ENCODE results near the gene EML1. TPM values are rescaled to one million over a fixed set of nuclear protein-coding genes. Genes with fewer than 3 reads are reported as not detected.

EML1 gene
- total and polyA plus RNA-seq, 7 donors, result 3.9 to 148 (median 91.5) TPM

GRCh38 chr14:99910337-99911309, 117.4 kb downstream of the EML1 start:
- 82 to 87% methylated on average over 11 of the region's 11 CpGs for WGBS, 2 donors
- Histone ChIP-seq H3K9me3 (no peaks in the 10 kb centered on the region), H3K27ac (no peak overlapping the region), H3K4me1 (no peaks in the 10 kb centered on the region), H3K27me3 (no peaks in the 10 kb centered on the region), H3K36me3 (peaks cover 28 to 98% (median 37%) of the 10 kb centered on the region in 4 donors), H3K4me3 (no peak overlapping the region)
- DNase-seq, result no peak
- TF ChIP-seq POLR2A (IDR thresholded peaks at IDR 0.05) (no peak), POLR2AphosphoS5 (IDR thresholded peaks at IDR 0.05) (no peak), EP300 (IDR thresholded peaks at IDR 0.05) (no peak)
- TF ChIP-seq, protein P1, sequence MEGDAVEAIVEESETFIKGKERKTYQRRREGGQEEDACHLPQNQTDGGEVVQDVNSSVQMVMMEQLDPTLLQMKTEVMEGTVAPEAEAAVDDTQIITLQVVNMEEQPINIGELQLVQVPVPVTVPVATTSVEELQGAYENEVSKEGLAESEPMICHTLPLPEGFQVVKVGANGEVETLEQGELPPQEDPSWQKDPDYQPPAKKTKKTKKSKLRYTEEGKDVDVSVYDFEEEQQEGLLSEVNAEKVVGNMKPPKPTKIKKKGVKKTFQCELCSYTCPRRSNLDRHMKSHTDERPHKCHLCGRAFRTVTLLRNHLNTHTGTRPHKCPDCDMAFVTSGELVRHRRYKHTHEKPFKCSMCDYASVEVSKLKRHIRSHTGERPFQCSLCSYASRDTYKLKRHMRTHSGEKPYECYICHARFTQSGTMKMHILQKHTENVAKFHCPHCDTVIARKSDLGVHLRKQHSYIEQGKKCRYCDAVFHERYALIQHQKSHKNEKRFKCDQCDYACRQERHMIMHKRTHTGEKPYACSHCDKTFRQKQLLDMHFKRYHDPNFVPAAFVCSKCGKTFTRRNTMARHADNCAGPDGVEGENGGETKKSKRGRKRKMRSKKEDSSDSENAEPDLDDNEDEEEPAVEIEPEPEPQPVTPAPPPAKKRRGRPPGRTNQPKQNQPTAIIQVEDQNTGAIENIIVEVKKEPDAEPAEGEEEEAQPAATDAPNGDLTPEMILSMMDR (IDR thresholded peaks at IDR 0.05), result no peak
- intact Hi-C loops (cut with DNase I), result no loop called here

- intact Hi-C loops (cut with DNase I), result no loop called here
- no peak for DNase-seq
- no peak overlapping the region for H3K4me3 ChIP-seq
- H3K27me3 ChIP-seq, result no peaks in the 10 kb centered on the region
- H3K4me1 ChIP-seq, result no peaks in the 10 kb centered on the region
- TF ChIP-seq, protein P1 (IDR thresholded peaks at IDR 0.05), result no peak
- TF ChIP-seq EP300 (IDR thresholded peaks at IDR 0.05) (no peak), POLR2AphosphoS5 (IDR thresholded peaks at IDR 0.05) (no peak), POLR2A (IDR thresholded peaks at IDR 0.05) (no peak)
- H3K36me3 ChIP-seq, result peaks cover 39 to 98% (median 45%) of the 10 kb centered on the region in 4 donors
- no peak overlapping the region for H3K27ac ChIP-seq
- no peaks in the 10 kb centered on the region for H3K9me3 ChIP-seq
- WGBS, 2 donors, result 83 to 91% methylated on average over 10 of the region's 10 CpGs
These were observed 122.3 kb downstream of the EML1 start for GRCh38 chr14:99915305-99916090.

DNA sequence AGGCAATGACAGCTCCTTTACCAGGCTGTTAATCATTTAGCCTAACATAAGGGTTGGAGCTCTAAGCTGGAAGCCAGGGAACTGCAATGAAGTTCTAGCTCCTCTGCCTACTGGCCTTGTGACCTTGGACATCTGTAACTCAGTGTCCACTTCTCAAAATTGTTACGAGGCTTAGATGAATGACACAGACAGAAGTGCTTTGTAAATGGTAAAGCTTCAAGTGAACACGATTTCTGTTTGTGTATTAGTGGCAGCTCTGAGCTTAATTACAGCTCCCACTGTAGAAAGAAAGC, 122.8 kb downstream of the EML1 start:
- WGBS, 2 donors, result 69 to 84% methylated on average over 2 of the region's 2 CpGs
- Histone ChIP-seq H3K4me3 (no peak overlapping the region), H3K4me1 (no peaks in the 10 kb centered on the region), H3K27ac (no peak overlapping the region), H3K36me3 (peaks cover 33 to 98% (median 43%) of the 10 kb centered on the region in 4 donors), H3K9me3 (no peaks in the 10 kb centered on the region), H3K27me3 (no peaks in the 10 kb centered on the region)
- no peak for TF ChIP-seq POLR2A (IDR thresholded peaks at IDR 0.05)
- TF ChIP-seq POLR2AphosphoS5 (IDR thresholded peaks at IDR 0.05), result no peak
- no peak for TF ChIP-seq EP300 (IDR thresholded peaks at IDR 0.05)
- TF ChIP-seq, protein P1 (IDR thresholded peaks at IDR 0.05), result no peak
- intact Hi-C loops (cut with DNase I), result no loop called here
- DNase-seq, result no peak

DNA sequence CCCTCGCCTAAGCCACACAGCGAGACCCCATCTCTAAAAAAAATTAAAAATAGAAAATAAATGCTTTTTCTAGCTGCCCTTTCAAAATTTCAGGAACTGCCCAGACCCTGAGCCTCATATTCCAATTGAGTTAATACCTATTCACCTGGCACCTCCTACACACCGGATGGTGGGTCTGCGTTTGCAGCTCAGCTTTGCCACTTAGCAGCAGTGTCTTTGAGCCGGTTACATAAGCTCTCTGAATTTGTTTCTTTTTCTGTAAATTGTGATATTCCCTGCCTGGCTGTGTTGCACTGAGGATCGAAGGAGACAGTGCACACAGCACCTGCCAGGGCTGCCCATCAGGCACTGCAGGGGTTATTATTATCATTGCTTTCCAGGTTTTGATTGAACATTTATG, 125.6 kb downstream of the EML1 start:
- H3K27me3 ChIP-seq, result no peaks in the 10 kb centered on the region

GRCh38 chr14:99921425-99921824, 128.2 kb downstream of the EML1 start:
- peaks cover 12 to 87% (median 34%) of the 10 kb centered on the region in 4 donors for H3K36me3 ChIP-seq

More for the DNA sequence above, 125.6 kb downstream of the EML1 start:
- H3K27ac ChIP-seq, result no peak overlapping the region
- WGBS, 2 donors, result 74 to 94% methylated on average over 6 of the region's 6 CpGs
- no peak overlapping the region for H3K4me3 ChIP-seq
- no peak for DNase-seq
- peaks cover 27 to 100% (median 47%) of the 10 kb centered on the region in 4 donors for H3K36me3 ChIP-seq
- no peaks in the 10 kb centered on the region for H3K4me1 ChIP-seq
- TF ChIP-seq POLR2A (IDR thresholded peaks at IDR 0.05), result no peak
- H3K9me3 ChIP-seq, result no peaks in the 10 kb centered on the region
- intact Hi-C loops (cut with DNase I), result no loop called here

More at GRCh38 chr14:99921425-99921824, 128.2 kb downstream of the EML1 start:
- no peak overlapping the region for H3K4me3 ChIP-seq
- H3K4me1 ChIP-seq, result no peaks in the 10 kb centered on the region
- DNase-seq, result no peak
- 81 to 92% methylated on average over 4 of the region's 4 CpGs for WGBS, 2 donors
- no peaks in the 10 kb centered on the region for H3K9me3 ChIP-seq
- H3K27me3 ChIP-seq, result no peaks in the 10 kb centered on the region
- TF ChIP-seq POLR2AphosphoS5 (IDR thresholded peaks at IDR 0.05), result no peak
- H3K27ac ChIP-seq, result no peak overlapping the region
- intact Hi-C loops (cut with DNase I), result no loop called here
